ENCODE data around the gene GPATCH4. TPM values are rescaled to one million over a fixed set of nuclear protein-coding genes. Genes with fewer than 3 reads are reported as not detected.
"Not testable (repeated sequence)": the region's sequence is repeated elsewhere in the genome, so short reads cannot be mapped to it uniquely, and the experiment has no call there.

Gene GPATCH4
- total and polyA plus RNA-seq, 11 donors = 8.8 to 67.5 (median 15.5) TPM

DNA sequence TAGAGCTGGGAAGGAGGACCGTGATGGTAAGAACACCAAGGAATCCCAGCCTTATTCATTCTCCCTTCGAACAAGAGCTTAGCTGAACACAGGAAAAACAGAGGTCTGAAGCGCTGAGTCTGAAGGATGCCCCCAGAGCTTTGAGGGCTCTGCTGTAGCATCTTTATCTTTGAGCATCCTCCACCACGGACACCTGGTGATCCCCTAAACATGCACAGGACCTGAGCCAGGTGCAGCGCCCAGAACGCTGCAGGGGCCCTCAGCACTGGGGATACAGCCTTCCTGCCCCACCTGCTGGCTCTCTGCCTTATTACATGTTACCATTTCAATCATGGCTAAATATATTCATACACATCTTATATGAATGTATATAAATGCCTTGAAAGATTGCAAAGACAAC is 7.7 kb upstream of the GPATCH4 start:
- H3K9me3 ChIP-seq = no peaks in the 10 kb centered on the region
- TF ChIP-seq, protein P1, sequence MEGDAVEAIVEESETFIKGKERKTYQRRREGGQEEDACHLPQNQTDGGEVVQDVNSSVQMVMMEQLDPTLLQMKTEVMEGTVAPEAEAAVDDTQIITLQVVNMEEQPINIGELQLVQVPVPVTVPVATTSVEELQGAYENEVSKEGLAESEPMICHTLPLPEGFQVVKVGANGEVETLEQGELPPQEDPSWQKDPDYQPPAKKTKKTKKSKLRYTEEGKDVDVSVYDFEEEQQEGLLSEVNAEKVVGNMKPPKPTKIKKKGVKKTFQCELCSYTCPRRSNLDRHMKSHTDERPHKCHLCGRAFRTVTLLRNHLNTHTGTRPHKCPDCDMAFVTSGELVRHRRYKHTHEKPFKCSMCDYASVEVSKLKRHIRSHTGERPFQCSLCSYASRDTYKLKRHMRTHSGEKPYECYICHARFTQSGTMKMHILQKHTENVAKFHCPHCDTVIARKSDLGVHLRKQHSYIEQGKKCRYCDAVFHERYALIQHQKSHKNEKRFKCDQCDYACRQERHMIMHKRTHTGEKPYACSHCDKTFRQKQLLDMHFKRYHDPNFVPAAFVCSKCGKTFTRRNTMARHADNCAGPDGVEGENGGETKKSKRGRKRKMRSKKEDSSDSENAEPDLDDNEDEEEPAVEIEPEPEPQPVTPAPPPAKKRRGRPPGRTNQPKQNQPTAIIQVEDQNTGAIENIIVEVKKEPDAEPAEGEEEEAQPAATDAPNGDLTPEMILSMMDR (IDR thresholded peaks at IDR 0.05) = peak in 8 of 12 donors; percentile 13 to 32 (median 23)
- no peak for TF ChIP-seq POLR2A (IDR thresholded peaks at IDR 0.05)
- no peak overlapping the region for H3K4me3 ChIP-seq
- intact Hi-C loops (cut with DNase I) = loop anchor here (1.0 to 10.0 kb wide), 9 partner anchors 104 to 224 kb away; partner anchors contain the start of gene MEF2D (in 1 of the 10)
- H3K36me3 ChIP-seq = no peaks in the 10 kb centered on the region
- H3K27me3 ChIP-seq = no peaks in the 10 kb centered on the region
- peaks cover 0 to 8% (median 4%) of the 10 kb centered on the region in 12 donors for H3K4me1 ChIP-seq
- ATAC-seq = peak in 1 of 4 donors; percentile 32
- WGBS, 4 donors = 44 to 53% (median 47%) methylated on average over 6 of the region's 6 CpGs
- no peak for DNase-seq
- H3K27ac ChIP-seq = no peak overlapping the region

DNA sequence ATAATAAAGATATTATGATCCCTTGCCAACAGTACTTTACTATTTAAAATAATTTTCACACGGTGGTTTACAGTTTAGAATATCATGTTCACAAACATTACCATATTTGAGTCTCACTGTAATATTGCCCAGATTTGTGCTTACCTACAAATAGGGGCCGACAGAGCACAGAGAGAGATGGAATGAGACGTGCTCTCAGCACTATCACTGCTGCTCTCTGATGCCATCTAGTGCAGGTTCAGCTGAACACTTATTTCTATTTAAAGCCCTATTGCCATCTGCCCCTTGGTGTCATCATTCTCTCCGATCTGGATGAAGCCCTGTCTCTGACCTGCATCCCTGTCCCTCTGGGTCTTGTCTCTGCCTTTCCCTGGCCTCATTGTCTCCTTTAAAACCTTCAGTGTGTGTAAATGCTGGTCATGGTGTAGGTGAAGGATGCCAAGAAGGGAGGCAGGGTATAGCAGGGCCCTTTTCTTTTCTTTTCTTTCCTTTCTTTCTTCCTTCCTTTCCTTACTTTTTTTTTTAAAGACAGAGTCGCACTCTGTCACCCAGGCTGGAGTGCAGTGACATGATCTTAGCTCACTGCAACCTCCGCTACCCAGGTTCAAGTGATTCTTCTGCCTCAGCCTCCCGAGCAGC is 6.9 kb upstream of the GPATCH4 start:
- Histone ChIP-seq H3K36me3 (no peaks in the 10 kb centered on the region), H3K27ac (no peak overlapping the region), H3K4me1 (peaks cover 0 to 8% (median 4%) of the 10 kb centered on the region in 12 donors), H3K4me3 (no peak overlapping the region), H3K9me3 (no peaks in the 10 kb centered on the region), H3K27me3 (no peaks in the 10 kb centered on the region)
- ATAC-seq = peak; percentile 89 to 94 (median 91)
- intact Hi-C loops (cut with DNase I) = loop anchor here (1.0 to 10.0 kb wide), 9 partner anchors 103 to 223 kb away; partner anchors contain the start of gene MEF2D (in 1 of the 10)
- TF ChIP-seq, protein P1 (IDR thresholded peaks at IDR 0.05) = peak; percentile 55 to 84 (median 76)
- TF ChIP-seq POLR2A (IDR thresholded peaks at IDR 0.05) = no peak
- WGBS, 4 donors = 29 to 34% (median 32%) methylated on average over 7 of the region's 7 CpGs
- DNase-seq = peak in 4 of 5 donors; percentile 41 to 63 (median 60)

DNA sequence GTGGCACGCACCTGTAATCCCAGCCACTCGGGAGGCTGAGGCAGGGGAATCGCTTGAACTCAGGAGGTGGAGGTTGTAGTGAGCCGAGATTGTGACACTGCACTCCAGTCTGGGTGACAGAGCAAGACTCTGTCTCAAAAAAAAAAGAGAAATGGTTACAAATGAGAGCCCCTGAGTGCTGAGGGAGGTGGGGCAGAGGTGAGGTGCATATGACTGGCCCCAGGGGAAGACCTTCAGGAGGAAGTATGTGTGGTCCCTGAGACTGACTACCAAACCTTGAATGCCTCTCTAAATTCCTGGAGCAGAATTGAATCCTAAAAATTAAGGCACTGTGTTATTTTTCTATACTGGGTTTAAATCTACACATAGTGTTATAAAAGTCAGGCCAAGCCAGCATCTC is 6.1 kb upstream of the GPATCH4 start:
- H3K27me3 ChIP-seq, H3K27ac ChIP-seq: not testable (repeated sequence)
- WGBS, 4 donors = 82 to 92% (median 83%) methylated on average over 4 of the region's 4 CpGs

DNA sequence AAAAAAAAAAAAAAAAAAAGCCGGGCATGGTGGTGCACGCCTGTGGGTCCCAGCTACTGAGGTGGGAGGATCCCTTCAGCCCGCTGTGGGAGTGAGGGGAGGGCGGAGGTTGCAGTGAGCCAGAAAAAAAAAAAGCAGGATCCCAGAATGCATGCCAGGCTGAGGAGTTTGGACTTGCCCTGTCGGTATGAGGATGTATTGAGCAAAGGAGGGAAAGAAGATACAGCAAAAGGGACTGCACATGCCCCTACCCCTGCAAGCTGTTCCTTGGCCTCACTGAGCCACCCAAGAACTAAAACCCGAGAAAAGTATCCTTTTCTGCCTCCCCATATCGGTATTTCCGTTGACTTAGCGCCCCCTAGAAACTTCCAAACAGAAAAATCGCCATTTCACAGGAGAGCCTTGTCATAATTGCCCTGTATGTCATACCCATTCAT is 1.3 kb upstream of the GPATCH4 start:
- Histone ChIP-seq H3K36me3 (peaks cover 0 to 15% (median 11%) of the 10 kb centered on the region in 9 donors), H3K4me1 (peaks cover 3 to 27% (median 14%) of the 10 kb centered on the region in 12 donors), H3K27ac (no peak overlapping the region), H3K4me3 (no peak overlapping the region), H3K27me3 (no peaks in the 10 kb centered on the region), H3K9me3 (no peaks in the 10 kb centered on the region)
- ATAC-seq = no peak
- WGBS, 4 donors = 37 to 47% (median 43%) methylated on average over 10 of the region's 10 CpGs
- intact Hi-C loops (cut with DNase I) = loop anchor here in 5 of 10 donors (2.0 to 10.0 kb wide), 6 partner anchors 98 to 218 kb away; partner anchors contain the start of gene MEF2D (in 2 of the 5)
- no peak for DNase-seq
- TF ChIP-seq, protein P1 (IDR thresholded peaks at IDR 0.05) = peak in 6 of 12 donors; percentile 17 to 37 (median 28)
- TF ChIP-seq POLR2A (IDR thresholded peaks at IDR 0.05) = no peak

More for the DNA sequence above, 6.1 kb upstream of the GPATCH4 start:
- H3K9me3 ChIP-seq, DNase-seq, H3K36me3 ChIP-seq, ATAC-seq, H3K4me3 ChIP-seq: not testable (repeated sequence)
- H3K4me1 ChIP-seq = peaks cover 0 to 12% (median 6%) of the 10 kb centered on the region in 12 donors
- intact Hi-C loops (cut with DNase I) = loop anchor here in 8 of 10 donors (2.0 to 10.0 kb wide), 6 partner anchors 23 to 223 kb away; partner anchors contain the start of gene MEF2D (in 1 of the 8)

Data from heart left ventricle (tissue), 16 donors.